ENCODE data around the gene INTS6L.

GRCh38 chrX:135494453-135494852 is 26.0 kb upstream of the INTS6L start:
- TF ChIP-seq CTCF (IDR thresholded peaks at IDR 0.05; ENCODE audit: poor library complexity, severe bottlenecking) (no peak), EP300 (conservative IDR thresholded peaks at IDR 0.05; ENCODE audit: poor library complexity, severe bottlenecking) (no peak), EZH2 (IDR thresholded peaks at IDR 0.05; ENCODE audit: borderline replicate concordance, insufficient read depth, low read length, poor library complexity, severe bottlenecking) (no peak), MXI1 (conservative IDR thresholded peaks at IDR 0.05; ENCODE audit: poor library complexity, severe bottlenecking) (no peak)

Data from neural cell (in vitro differentiated cells).